HG02870 (cell line): ENCODE measurements around the gene STAG3.
"Not testable (repeated sequence)": the region's sequence is repeated elsewhere in the genome, so short reads cannot be mapped to it uniquely, and the experiment has no call there.

ENCODE experiments used
- ATAC-seq: cut with Tn5 transposase; IDR thresholded peaks from one replicate; pipeline ENCODE4 v1.9.1; 2021; ENCODE audit warnings: mild to moderate bottlenecking, moderate library complexity; ENCODE audit not compliant: unreplicated experiment

STAG3 gene

GRCh38 chr7:100177045-100178001 is at the start of gene STAG3, which contains the start of gene GPC2:
TSS of gene STAG3 (plus strand) at chr7:100177918. CDS start at chr7:100180557, 2,639 bp downstream.
TSS of gene GPC2 (minus strand) at chr7:100177381. CDS start at chr7:100177199, 182 bp downstream.
- ATAC-seq = peak; percentile 82

DNA sequence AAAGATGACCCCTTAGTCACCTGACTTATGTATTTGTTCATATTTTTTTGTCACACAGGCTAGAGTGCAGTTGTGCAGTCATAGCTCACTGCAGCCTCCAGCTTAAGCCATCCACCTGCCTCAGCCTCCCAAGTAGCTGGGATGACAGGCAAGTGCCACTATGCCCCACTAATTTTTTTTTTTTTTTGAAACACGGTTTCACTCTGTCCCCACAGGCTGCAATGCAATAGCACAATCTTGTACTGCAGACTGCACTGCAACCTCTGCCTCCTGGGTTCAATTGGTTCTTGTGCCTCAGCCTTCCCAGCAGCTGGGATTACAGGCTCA is 49.1 kb upstream of the STAG3 start:
- ATAC-seq = no peak

DNA sequence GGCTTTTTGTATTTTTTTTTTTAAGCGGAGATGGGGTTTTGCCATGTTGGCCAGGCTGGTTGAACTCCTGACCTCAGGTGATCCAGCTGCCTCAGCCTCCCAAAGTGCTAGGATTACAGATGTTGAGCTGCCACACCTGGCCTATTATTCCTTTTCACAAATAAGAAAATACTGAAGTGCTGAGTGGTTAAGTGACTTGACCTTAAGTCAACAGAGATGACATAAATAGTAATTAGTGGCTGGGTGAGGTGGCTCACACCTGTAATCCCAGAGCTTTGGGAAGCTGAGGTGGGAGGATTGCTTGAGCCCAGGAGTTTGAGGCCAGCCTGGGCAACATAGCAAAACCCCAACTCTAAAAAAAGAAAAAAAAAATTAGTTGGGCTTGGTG is 47.5 kb upstream of the STAG3 start:
- ATAC-seq = not testable (repeated sequence)

- no peak for ATAC-seq
Observed at GRCh38 chr7:100130608-100131453, 46.9 kb upstream of the STAG3 start.

DNA sequence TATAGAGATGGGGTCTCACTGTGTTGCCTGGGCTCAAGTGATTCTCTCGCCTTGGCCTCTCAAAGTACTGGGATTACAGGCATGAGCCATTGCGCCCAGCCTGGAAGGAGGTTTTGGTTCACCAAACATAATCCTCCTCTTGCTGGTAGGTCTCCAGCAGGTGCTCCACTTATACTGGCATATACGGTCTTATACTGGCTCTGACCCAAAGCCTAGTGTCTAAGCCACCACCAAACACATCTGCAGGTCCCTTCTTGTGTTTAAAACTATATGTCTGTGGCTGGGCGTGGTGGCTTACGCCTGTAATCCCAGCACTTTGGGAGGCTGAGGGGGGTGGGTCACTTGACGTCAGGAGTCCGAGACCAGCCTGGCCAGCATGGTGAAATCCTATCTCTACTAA is 45.6 kb upstream of the STAG3 start:
- ATAC-seq = no peak

- peak; percentile 59 for ATAC-seq
Observed at GRCh38 chr7:100132697-100133151, 45.0 kb upstream of the STAG3 start.

- no peak for ATAC-seq
Observed at GRCh38 chr7:100137851-100138760, 39.6 kb upstream of the STAG3 start.

DNA sequence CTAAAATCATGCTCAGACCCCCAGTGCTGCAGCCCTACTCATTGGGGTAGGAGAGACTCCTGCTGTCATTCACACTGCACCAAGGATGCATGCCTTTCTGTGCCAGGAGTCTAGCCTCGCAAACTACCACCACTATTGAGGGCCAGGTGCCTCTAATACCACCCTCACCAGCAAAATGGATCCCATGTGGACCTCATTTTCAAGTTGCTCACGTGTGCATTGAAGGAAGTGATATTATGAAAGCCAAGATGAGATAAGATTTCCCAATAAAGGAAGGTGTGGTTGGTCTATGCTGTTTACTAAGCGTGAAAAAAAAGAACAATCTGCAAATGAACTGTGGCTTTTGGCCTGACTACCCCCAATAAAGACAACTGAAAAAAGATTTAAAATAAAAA is 36.2 kb upstream of the STAG3 start:
- ATAC-seq = no peak

GRCh38 chr7:100142461-100142860 is 35.3 kb upstream of the STAG3 start:
- no peak for ATAC-seq

DNA sequence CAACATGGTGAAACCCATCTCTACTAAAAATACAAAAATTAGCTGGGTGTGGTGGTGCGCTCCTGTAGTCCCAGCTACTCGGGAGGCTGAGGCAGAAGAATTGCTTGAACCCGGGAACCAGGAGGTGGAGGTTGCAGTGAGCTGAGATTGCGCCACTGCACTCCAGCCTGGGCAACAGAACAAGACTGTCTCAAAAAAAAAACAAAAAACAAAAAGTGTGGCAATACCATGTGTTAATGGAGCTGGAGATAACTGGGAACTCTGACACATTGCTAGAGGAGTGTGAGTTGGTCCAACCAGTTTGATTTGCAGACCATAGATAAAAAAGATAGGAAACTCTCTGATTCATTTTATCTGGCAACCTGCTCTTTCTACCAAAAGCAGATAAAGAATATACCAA is 31.4 kb upstream of the STAG3 start:
- ATAC-seq = not testable (repeated sequence)

DNA sequence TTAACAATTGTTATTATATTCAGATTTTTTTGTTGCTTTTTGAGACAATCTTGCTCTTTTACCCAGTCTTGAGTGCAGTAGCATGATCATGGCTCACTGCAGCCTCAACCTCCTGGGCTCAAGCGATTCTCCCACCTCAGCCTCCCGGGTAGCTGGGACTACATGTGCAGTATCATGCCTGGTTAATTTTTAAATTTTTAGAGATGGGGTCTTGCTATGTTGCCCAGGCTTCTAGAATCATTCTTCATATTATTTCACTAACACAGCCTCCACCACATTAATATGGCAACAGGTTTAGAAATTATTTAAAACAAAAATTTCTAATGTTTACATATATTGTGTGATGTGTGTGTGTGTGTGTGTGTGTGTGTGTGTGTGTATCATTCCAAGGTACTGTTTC is 30.4 kb upstream of the STAG3 start:
- no peak for ATAC-seq

DNA sequence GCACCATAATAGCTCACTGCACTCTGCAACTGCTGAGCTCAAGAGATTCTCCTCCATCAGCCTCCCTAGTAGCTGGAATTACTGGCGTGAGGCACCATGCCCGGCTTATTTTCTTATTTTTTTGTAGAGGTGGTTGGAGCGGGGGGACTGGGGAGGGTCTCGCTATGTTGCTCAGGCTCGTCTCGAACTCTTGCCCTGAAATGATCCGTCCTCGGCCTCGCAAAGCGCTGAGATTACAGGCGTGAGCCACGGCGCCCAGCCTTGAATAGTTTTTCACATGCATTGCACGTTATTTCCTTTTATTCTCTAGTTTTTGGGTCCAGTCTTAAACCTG is 29.5 kb upstream of the STAG3 start:
- ATAC-seq = no peak

DNA sequence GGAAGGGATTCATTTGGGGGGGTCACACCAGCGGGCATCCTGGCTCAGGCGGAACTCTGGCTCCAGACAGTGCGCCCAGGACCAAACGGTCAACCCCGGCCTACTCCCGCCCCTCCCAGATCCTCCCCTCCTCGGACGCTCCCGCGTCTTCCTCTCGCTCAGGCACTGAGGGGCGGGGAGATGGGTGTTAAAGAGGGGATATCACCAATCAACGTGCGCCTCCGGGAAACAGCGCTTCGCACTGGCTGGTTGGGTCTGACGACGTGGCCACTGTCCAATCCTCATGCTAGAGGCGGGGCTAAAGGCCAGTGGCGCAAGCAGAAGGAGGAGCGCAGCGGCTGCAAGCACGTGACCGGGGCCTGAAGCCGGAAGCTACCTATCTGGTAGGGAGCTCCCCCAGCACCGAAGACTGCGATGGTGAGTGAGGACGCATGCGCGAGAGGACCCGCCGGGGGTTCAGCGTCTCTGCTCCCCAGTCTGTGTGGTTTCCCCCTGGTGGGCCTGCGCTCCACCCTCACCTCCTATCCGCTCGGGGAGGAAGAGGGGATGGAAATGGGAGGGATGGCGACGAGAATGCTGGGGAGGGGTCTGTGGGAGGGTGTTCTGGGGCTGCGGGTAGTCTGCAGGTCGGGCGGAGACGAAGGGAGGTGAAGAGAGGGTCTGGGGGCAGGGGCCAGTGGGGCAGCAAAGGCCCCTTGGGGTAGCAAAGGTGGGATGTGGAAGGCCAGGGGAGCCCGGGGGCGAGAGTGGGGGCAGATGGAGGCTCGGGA is 29.0 kb upstream of the STAG3 start, which contains the start of gene LAMTOR4:
LAMTOR4 (plus strand) TSS at position 360 of the 770 bp plus-strand sequence; CDS start at position 415, 55 bp downstream.
- ATAC-seq = peak; percentile 98

DNA sequence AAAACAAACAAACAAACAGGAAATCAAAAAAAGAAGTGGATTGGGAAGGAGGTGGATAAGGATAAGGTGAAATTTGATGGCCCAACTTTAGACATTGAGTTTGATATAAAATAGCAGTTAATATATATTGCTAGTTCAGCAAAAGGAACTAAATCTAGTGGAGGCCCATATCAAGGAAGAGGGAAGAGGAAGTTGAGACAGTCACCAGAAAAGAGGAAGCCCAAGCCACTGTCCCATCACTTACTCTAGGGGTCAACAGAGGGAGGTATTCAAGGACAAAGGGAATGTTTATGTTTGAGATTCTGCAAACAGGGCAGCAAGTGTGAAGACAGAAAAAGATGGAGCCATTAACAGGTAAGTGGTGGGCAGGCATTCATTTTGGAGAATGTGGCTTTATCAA is 25.3 kb upstream of the STAG3 start:
- no peak for ATAC-seq

DNA sequence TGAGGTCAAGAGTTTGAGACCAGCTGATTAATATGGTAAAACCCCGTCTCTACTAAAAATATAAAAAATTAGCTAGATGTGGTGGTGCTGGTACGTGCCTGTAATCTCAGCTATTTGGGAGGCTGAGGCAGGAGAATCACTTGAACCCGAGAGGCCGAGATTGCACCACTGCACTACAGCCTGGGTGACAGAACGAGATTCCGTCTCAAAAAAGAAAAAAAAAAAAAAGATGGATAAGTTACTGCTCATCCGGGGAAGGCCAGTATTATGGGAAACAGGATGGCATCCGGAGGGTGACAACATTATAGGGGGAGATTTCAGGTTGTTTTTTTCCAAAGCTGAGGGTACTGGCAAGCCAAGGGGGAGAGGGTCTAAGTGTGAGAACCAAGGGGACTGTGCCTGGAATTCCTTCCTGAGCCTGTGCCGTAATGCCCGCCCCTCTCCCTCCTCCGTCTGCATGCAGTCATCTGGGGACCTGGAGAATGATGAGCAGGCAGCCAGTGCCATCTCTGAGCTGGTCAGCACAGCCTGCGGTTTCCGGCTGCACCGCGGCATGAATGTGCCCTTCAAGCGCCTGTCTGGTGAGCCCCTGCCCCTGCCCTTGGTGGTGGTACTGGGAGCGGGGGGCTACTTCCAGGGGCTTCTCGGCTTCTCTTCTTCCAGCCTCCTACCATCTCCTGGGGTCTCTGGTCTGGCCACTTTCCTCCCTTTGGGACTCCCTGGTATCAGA is 24.6 kb upstream of the STAG3 start:
- no peak for ATAC-seq

- ATAC-seq = no peak
Observed at GRCh38 chr7:100153708-100154535, 23.8 kb upstream of the STAG3 start.

GRCh38 chr7:100154651-100155491 is 22.8 kb upstream of the STAG3 start:
- no peak for ATAC-seq
